SU-DHL-6 (cell line): ENCODE data around the gene CPED1.

Source experiments
- CTCF ChIP-seq: fragments of 200-600 bp; sonication (generic); IDR thresholded peaks from one replicate; pipeline ENCODE4 v1.5.1; 2017; ENCODE audit warnings: antibody characterized with exemption, mild to moderate bottlenecking, low read length, moderate library complexity; ENCODE audit not compliant: insufficient read depth, poor library complexity, severe bottlenecking
- EZH2phosphoT487 ChIP-seq: fragments of 200-600 bp; sonication (generic), shearing (Covaris generic); conservative IDR thresholded peaks from 2 replicates; pipeline ENCODE4 v1.6.1; 2018; ENCODE audit warnings: mild to moderate bottlenecking, antibody characterized with exemption, low read length, moderate library complexity, mixed read lengths

GRCh38 chr7:121300685-121301420, 312.3 kb downstream of the CPED1 start:
- TF ChIP-seq CTCF = no peak
- no peak for TF ChIP-seq EZH2phosphoT487
